SK-N-MC (cell line): ENCODE measurements around the gene BTG3.

Experiments used
- EZH2 ChIP-seq: fragments of 200-600 bp; sonication (generic); IDR thresholded peaks from one replicate; pipeline ENCODE4 v1.6.1; 2017; ENCODE audit warnings: antibody characterized with exemption
- POLR2AphosphoS5 ChIP-seq: IDR thresholded peaks from 2 replicates; pipeline ENCODE4 v1.6.1; 2012; ENCODE audit warnings: mild to moderate bottlenecking, low read depth, low read length, borderline replicate concordance

GRCh38 chr21:17550671-17551308 is 61.9 kb downstream of the BTG3 start:
- TF ChIP-seq EZH2 (no peak), POLR2AphosphoS5 (no peak)
